SK-N-MC (cell line): ENCODE measurements around the gene LRBA.

Experiments
- EZH2 ChIP-seq: fragments of 200-600 bp; sonication (generic); IDR thresholded peaks from one replicate; pipeline ENCODE4 v1.6.1; 2017; ENCODE audit warnings: antibody characterized with exemption
- FOXP2 ChIP-seq: optimal IDR thresholded peaks from 2 replicates; pipeline ENCODE3; 2011; ENCODE audit warnings: mild to moderate bottlenecking, moderate library complexity; ENCODE audit not compliant: insufficient read depth; ENCODE audit errors: extremely low read length, control extremely low read depth
- POLR2AphosphoS5 ChIP-seq: IDR thresholded peaks from 2 replicates; pipeline ENCODE4 v1.6.1; 2012; ENCODE audit warnings: mild to moderate bottlenecking, low read depth, low read length, borderline replicate concordance

DNA sequence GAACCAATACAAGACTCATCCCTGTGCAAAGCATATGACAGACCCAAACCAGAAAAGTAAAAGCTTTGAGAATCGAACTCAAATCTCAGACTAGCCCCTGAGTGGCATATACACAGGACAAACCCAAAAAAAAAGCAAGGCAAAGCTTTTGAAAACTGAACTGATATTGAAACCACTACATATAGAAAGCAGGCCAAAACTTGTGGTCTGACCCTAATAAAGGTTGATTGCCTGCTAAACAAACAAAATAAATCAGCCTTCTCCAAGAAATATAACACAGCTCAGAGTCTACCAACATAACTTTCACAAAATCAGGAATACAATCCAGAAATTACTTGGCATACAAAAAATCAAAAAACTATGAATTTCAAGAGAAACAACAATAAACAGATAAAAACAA is 40.3 kb downstream of the LRBA start:
- TF ChIP-seq EZH2 (no peak), POLR2AphosphoS5 (no peak), FOXP2 (no peak)
